SU-DHL-6 (cell line): Measurements from ENCODE around the gene EVA1C.

Experiments used
- CTCF ChIP-seq: fragments of 200-600 bp; sonication (generic); IDR thresholded peaks from one replicate; pipeline ENCODE4 v1.5.1; 2017; ENCODE audit warnings: antibody characterized with exemption, mild to moderate bottlenecking, low read length, moderate library complexity; ENCODE audit not compliant: insufficient read depth, poor library complexity, severe bottlenecking
- EZH2phosphoT487 ChIP-seq: fragments of 200-600 bp; sonication (generic), shearing (Covaris generic); conservative IDR thresholded peaks from 2 replicates; pipeline ENCODE4 v1.6.1; 2018; ENCODE audit warnings: mild to moderate bottlenecking, antibody characterized with exemption, low read length, moderate library complexity, mixed read lengths

GRCh38 chr21:32562426-32562825 is 149.9 kb downstream of the EVA1C start:
- TF ChIP-seq CTCF, result no peak
- TF ChIP-seq EZH2phosphoT487, result no peak
